Upper lobe of right lung (tissue), 1 donor: ENCODE results near the gene CDC42EP4. TPM values are rescaled to one million over a fixed set of nuclear protein-coding genes. Genes with fewer than 3 reads are reported as not detected.

ENCODE experiments used
- ATAC-seq: fragments of 200-7000 bp; cut with Tn5 transposase; one replicate; pipeline ENCODE4 v1.9.1; 2020; ENCODE audit warnings: mild to moderate bottlenecking, moderate library complexity
- DNase-seq: peaks from one replicate; pipeline ENCODE4 v3.0.0-alpha.2; 2020
- H3K27ac ChIP-seq: fragments of 200-600 bp; one replicate; pipeline ENCODE4 v1.8.0; 2022
- H3K27me3 ChIP-seq: fragments of 200-600 bp; one replicate; pipeline ENCODE4 v1.8.0; 2022; ENCODE audit warnings: mild to moderate bottlenecking
- H3K36me3 ChIP-seq: fragments of 200-600 bp; one replicate; pipeline ENCODE4 v1.8.0; 2022
- H3K4me1 ChIP-seq: fragments of 200-600 bp; one replicate; pipeline ENCODE4 v1.8.0; 2022
- H3K4me3 ChIP-seq: fragments of 200-600 bp; one replicate; pipeline ENCODE4 v1.8.0; 2022; ENCODE audit warnings: mild to moderate bottlenecking
- H3K9me3 ChIP-seq: fragments of 200-600 bp; one replicate; pipeline ENCODE4 v1.8.0; 2022
- intact Hi-C: fragments of 100-400 bp; cut with DNase I; formaldehyde crosslinking; loops from one replicate; pipeline ENCODE4 v1.11.0; 2022
- total RNA-seq: library from RNA; stranded (reverse); fragmentation: NEBNext Ultra II Directional; extraction: Animal tissue kit (Norgen Biotek cat#: 25700); gene quantifications from one replicate; pipeline ENCODE4 v1.2.1, GENCODE V29; 2021
- TF ChIP-seq, protein P1 (sequence below): fragments of 200-600 bp; IDR thresholded peaks from one replicate; pipeline ENCODE4 v1.8.0; 2022; ENCODE audit warnings: antibody characterized with exemption
- donor health status: DM: no; HTN: yes; CAD: no; lungs with severe emphysema.

Gene CDC42EP4
- total RNA-seq, 1 donor from 2014 or later, result 59.0 TPM

DNA sequence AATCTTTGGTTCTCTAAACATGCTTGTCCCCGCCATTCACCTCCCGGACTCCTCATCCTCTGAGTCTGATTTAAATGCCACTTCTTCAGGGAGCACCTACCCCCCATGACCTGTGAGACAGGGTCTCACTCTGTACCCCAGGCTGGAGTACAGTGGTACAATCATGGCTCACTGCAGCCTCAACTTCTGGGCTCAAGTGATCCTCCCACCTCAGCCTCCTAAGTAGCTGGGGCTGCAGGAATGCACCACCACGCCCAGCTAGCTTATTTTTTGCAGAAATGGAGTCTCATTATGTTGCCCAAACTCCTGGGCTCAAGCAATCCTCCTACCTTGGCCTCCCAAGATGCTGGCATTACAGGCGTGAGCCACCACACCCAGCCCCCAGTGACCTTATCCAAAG is 37.3 kb downstream of the CDC42EP4 start:
- ATAC-seq (no peak), DNase-seq (no peak)
- no peaks in the 10 kb centered on the region for H3K9me3 ChIP-seq
- intact Hi-C loops, result no loop called here
- H3K36me3 ChIP-seq, result no peaks in the 10 kb centered on the region
- no peaks in the 10 kb centered on the region for H3K27me3 ChIP-seq
- H3K27ac ChIP-seq, result no peak overlapping the region
- no peak overlapping the region for H3K4me3 ChIP-seq
- H3K4me1 ChIP-seq, result peaks cover 17% of the 10 kb centered on the region
- TF ChIP-seq, protein P1, sequence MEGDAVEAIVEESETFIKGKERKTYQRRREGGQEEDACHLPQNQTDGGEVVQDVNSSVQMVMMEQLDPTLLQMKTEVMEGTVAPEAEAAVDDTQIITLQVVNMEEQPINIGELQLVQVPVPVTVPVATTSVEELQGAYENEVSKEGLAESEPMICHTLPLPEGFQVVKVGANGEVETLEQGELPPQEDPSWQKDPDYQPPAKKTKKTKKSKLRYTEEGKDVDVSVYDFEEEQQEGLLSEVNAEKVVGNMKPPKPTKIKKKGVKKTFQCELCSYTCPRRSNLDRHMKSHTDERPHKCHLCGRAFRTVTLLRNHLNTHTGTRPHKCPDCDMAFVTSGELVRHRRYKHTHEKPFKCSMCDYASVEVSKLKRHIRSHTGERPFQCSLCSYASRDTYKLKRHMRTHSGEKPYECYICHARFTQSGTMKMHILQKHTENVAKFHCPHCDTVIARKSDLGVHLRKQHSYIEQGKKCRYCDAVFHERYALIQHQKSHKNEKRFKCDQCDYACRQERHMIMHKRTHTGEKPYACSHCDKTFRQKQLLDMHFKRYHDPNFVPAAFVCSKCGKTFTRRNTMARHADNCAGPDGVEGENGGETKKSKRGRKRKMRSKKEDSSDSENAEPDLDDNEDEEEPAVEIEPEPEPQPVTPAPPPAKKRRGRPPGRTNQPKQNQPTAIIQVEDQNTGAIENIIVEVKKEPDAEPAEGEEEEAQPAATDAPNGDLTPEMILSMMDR, result no peak

DNA sequence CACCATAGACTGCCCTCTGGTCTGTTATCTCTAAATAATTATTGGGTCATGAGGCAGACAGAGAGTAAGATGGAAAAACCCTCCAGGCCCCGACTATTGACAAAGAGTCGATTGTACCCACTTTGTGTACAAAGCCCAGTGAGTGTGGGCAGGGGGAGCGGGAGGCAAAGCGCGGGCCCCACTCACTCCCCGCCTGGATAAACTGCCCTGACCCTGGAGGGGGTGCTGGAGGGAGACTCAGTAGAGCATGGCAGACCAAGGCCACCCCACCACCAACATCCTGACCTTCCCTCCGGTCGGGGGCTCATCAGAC is 38.9 kb downstream of the CDC42EP4 start:
- no peak for ATAC-seq
- intact Hi-C loops, result no loop called here
- Histone ChIP-seq H3K36me3 (no peaks in the 10 kb centered on the region), H3K9me3 (no peaks in the 10 kb centered on the region), H3K4me1 (peaks cover 2% of the 10 kb centered on the region), H3K27ac (no peak overlapping the region), H3K4me3 (no peak overlapping the region), H3K27me3 (no peaks in the 10 kb centered on the region)
- no peak for DNase-seq
- TF ChIP-seq, protein P1, result no peak

DNA sequence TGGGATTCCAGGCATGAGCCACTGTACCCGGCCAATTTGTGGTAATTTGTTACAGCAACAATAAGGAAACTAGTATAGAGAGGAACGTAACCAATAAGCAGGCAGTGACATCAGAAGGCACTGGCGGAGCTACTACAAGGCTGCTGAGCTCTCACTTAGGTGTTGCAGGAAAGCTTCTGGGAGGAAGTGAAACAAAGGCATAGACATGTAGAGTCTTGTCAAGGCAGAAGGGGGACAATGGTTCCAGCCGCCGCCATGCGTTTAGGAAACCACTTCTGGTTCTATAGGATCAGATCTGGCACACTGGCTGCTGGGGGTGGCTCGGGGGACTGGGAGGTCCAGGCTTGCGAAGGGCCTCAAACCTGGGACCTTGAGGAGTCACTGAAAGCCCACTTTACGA is 40.7 kb downstream of the CDC42EP4 start:
- TF ChIP-seq, protein P1, result no peak
- ATAC-seq (peak; percentile 36), DNase-seq (no peak)
- Histone ChIP-seq H3K4me3 (no peak overlapping the region), H3K27ac (no peak overlapping the region), H3K4me1 (no peaks in the 10 kb centered on the region), H3K27me3 (no peaks in the 10 kb centered on the region), H3K9me3 (no peaks in the 10 kb centered on the region), H3K36me3 (no peaks in the 10 kb centered on the region)
- intact Hi-C loops, result no loop called here

DNA sequence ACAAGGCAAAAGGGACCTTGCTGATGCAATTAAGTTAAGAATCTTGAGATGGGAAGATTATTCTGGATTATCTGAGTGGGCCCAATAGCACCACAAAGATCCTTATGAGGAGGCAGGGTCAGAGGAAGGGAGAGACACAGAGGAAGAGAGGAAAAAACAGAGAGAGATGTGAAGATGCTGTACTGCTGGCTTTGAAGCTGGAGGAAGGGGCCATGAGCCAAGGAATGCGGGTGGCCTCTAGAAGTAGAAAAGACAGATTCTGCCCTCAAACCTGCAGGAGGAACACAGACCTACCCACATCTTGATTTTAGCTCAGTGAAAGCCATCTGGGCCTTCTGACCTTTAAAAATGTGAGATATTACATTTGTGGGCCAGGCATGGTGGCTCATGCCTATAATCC is 42.0 kb downstream of the CDC42EP4 start:
- intact Hi-C loops, result no loop called here
- Histone ChIP-seq H3K4me3 (no peak overlapping the region), H3K4me1 (no peaks in the 10 kb centered on the region), H3K27ac (no peak overlapping the region), H3K9me3 (no peaks in the 10 kb centered on the region), H3K27me3 (no peaks in the 10 kb centered on the region), H3K36me3 (no peaks in the 10 kb centered on the region)
- DNase-seq (no peak), ATAC-seq (no peak)
- TF ChIP-seq, protein P1, result no peak

DNA sequence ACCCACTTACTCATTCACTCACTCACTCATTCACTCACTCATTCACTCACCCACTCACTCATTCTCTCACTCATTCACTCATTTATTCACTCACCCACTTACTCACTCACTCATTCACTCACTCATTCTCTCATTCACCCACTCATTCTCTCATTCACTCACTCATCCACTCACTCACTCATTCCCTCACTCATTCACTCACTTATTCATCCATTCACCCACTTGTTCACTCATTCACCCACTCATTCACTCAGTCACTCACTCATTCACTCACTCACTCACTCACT is 42.5 kb downstream of the CDC42EP4 start:
- Histone ChIP-seq H3K4me1 (no peaks in the 10 kb centered on the region), H3K4me3 (no peak overlapping the region), H3K27ac (no peak overlapping the region), H3K9me3 (no peaks in the 10 kb centered on the region), H3K36me3 (no peaks in the 10 kb centered on the region), H3K27me3 (no peaks in the 10 kb centered on the region)
- intact Hi-C loops, result no loop called here
- no peak for ATAC-seq
- DNase-seq, result no peak
- TF ChIP-seq, protein P1, result no peak

DNA sequence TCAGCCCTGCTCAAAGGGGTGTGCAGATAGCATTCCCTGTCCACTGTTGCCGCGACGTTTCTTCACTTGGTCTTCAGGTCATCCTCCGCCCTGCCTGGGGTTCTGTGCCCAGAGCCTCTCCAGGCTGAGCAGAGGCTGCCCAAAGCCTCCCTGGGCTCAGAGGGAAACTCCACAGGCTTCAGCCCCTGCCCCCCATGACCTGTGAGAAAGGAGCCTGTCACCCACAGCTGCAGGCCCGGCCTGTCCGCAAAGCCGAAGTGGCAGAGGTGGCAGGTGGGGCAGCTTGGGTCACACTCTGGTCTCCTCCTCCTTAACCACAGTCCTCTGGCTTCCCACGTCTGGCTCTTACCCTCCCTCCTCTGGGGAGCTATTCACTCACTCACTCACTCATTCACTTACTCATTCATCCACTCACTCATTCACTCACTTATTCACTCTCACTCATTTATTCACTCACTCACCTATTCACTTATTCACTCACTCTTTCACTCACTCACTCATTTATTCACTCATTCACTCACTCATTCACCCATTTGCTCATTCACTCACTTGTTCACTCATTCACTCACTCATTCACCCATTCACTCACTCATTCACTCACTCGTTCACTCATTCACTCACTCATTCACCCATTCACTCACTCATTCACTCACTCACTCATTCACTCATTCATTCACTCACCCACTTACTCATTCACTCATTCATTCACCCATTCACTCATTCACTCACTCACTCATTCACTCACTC is 43.0 kb downstream of the CDC42EP4 start:
- TF ChIP-seq, protein P1, result no peak
- DNase-seq (no peak), ATAC-seq (no peak)
- H3K4me1 ChIP-seq, result no peaks in the 10 kb centered on the region
- no peaks in the 10 kb centered on the region for H3K9me3 ChIP-seq
- no peak overlapping the region for H3K27ac ChIP-seq
- intact Hi-C loops, result no loop called here
- no peaks in the 10 kb centered on the region for H3K36me3 ChIP-seq
- no peak overlapping the region for H3K4me3 ChIP-seq
- no peaks in the 10 kb centered on the region for H3K27me3 ChIP-seq
